ENCODE measurements around the gene ATPAF1. TPM values are rescaled to one million over a fixed set of nuclear protein-coding genes. Genes with fewer than 3 reads are reported as not detected.

Gene ATPAF1
- total RNA-seq, 4 donors from 2014 or later, result 14.0 to 46.8 (median 34.8) TPM

- Histone ChIP-seq H3K4me1 (peaks cover 0 to 13% (median 0%) of the 10 kb centered on the region in 4 donors), H3K9me3 (no peaks in the 10 kb centered on the region), H3K27me3 (no peaks in the 10 kb centered on the region), H3K4me3 (no peak overlapping the region), H3K36me3 (peaks cover 0 to 66% (median 0%) of the 10 kb centered on the region in 3 donors), H3K27ac (no peak overlapping the region)
- DNase-seq, result no peak
- TF ChIP-seq CTCF (IDR thresholded peaks at IDR 0.05) (no peak), POLR2A (IDR thresholded peaks at IDR 0.05) (no peak)
Observed at GRCh38 chr1:46587069-46587468, 81.1 kb downstream of the ATPAF1 start.

GRCh38 chr1:46585312-46585938 is 82.7 kb downstream of the ATPAF1 start:
- TF ChIP-seq CTCF (IDR thresholded peaks at IDR 0.05) (no peak), POLR2A (IDR thresholded peaks at IDR 0.05) (no peak)
- no peaks in the 10 kb centered on the region for H3K27me3 ChIP-seq
- no peak overlapping the region for H3K27ac ChIP-seq
- peaks cover 0 to 13% (median 0%) of the 10 kb centered on the region in 4 donors for H3K4me1 ChIP-seq
- no peak overlapping the region for H3K4me3 ChIP-seq
- DNase-seq, result no peak
- no peaks in the 10 kb centered on the region for H3K9me3 ChIP-seq
- H3K36me3 ChIP-seq, result peaks cover 0 to 62% (median 0%) of the 10 kb centered on the region in 3 donors

- Histone ChIP-seq H3K36me3 (peaks cover 0 to 65% (median 0%) of the 10 kb centered on the region in 3 donors), H3K27me3 (no peaks in the 10 kb centered on the region), H3K4me1 (peaks cover 0 to 13% (median 0%) of the 10 kb centered on the region in 4 donors), H3K9me3 (no peaks in the 10 kb centered on the region), H3K27ac (peak overlapping the region in 1 of 4 donors; percentile 25), H3K4me3 (no peak overlapping the region)
- DNase-seq, result no peak
- no peak for TF ChIP-seq POLR2A (IDR thresholded peaks at IDR 0.05)
- TF ChIP-seq CTCF (IDR thresholded peaks at IDR 0.05), result no peak
Observed at GRCh38 chr1:46583494-46583893, 84.7 kb downstream of the ATPAF1 start.

- H3K27ac ChIP-seq, result peak overlapping the region in 3 of 4 donors; percentile 17 to 68 (median 49)
- no peaks in the 10 kb centered on the region for H3K9me3 ChIP-seq
- H3K36me3 ChIP-seq, result peaks cover 0 to 69% (median 0%) of the 10 kb centered on the region in 3 donors
- peaks cover 0 to 13% (median 0%) of the 10 kb centered on the region in 4 donors for H3K4me1 ChIP-seq
- TF ChIP-seq CTCF (IDR thresholded peaks at IDR 0.05) (no peak), POLR2A (IDR thresholded peaks at IDR 0.05) (no peak)
- H3K27me3 ChIP-seq, result no peaks in the 10 kb centered on the region
- H3K4me3 ChIP-seq, result no peak overlapping the region
- no peak for DNase-seq
Observed at GRCh38 chr1:46582972-46583371, 85.2 kb downstream of the ATPAF1 start.

Other genes with a start within 250 kb of the ATPAF1 start
- gene DMBX1, start 178.5 kb downstream of the ATPAF1 start, total RNA-seq, result not detected
- gene KNCN, start 116.7 kb downstream of the ATPAF1 start, total RNA-seq, result not detected
- 100 to 1,000 TPM in 1 of 4 donors, 10 to 100 TPM in 3; 51.3 to 134 (median 94.2) TPM for gene MKNK1, start 64.1 kb downstream of the ATPAF1 start, total RNA-seq
- 10 to 100 TPM in 3 of 4 donors, 1 to 10 TPM in 1; 7.7 to 22.3 (median 14.5) TPM for gene MOB3C, start 51.6 kb downstream of the ATPAF1 start, total RNA-seq
- gene TEX38, start 3.5 kb upstream of the ATPAF1 start, total RNA-seq, result not detected
- 100 to 1,000 TPM in 1 of 4 donors, 10 to 100 TPM in 3; 86.6 to 153 (median 96.9) TPM for gene EFCAB14, start 50.8 kb upstream of the ATPAF1 start, total RNA-seq
- gene CYP4B1, start 130.7 kb upstream of the ATPAF1 start, total RNA-seq, result 10 to 100 TPM in 3 of 4 donors, 1 to 10 TPM in 1; 7.4 to 48.0 (median 42.4) TPM